Upper lobe of left lung (tissue), 6 donors: ENCODE results near the gene GNPTAB. TPM values are rescaled to one million over a fixed set of nuclear protein-coding genes. Genes with fewer than 3 reads are reported as not detected.

Experiments used
- ATAC-seq, 2 donors: fragments of 200-7000 bp; cut with Tn5 transposase; one replicate each; pipeline ENCODE4 v1.9.1; 2022; ENCODE audit warnings: mild to moderate bottlenecking in 2 of 2, moderate library complexity in 2 of 2; ENCODE audit not compliant: low FRiP score in 2 of 2
- DNase-seq, 2 donors: peaks; one replicate each; pipeline ENCODE4 v3.0.0-alpha.2; 2019 to 2020
- H3K27ac ChIP-seq, 4 donors: fragments of 200-600 bp; sonication (generic); one replicate each; pipeline ENCODE4 v1.5.1; 2016 to 2019
- H3K27me3 ChIP-seq, 4 donors: fragments of 200-600 bp; sonication (generic); one replicate each; pipeline ENCODE4 v1.5.1; 2017 to 2019
- H3K36me3 ChIP-seq, 4 donors: fragments of 200-600 bp; sonication (generic); one replicate each; pipeline ENCODE4 v1.5.1; 2016 to 2019
- H3K4me1 ChIP-seq, 4 donors: fragments of 200-600 bp; sonication (generic); one replicate each; pipeline ENCODE4 v1.5.1; 2018 to 2019
- H3K4me3 ChIP-seq, 4 donors: fragments of 200-600 bp; sonication (generic); one replicate each; pipeline ENCODE4 v1.5.1; 2017 to 2019; ENCODE audit warnings: mild to moderate bottlenecking in 2 of 4, moderate library complexity in 1 of 4
- H3K9me3 ChIP-seq, 4 donors: fragments of 200-600 bp; sonication (generic); one replicate each; pipeline ENCODE4 v1.5.1; 2018 to 2019
- EP300 ChIP-seq, 4 donors: sonication (generic); formaldehyde crosslinking; IDR thresholded peaks; one replicate each; pipeline ENCODE4 v1.5.1; 2017; ENCODE audit warnings: antibody characterized with exemption in 4 of 4, control low read depth in 2 of 4
- POLR2A ChIP-seq, 4 donors: fragments of 450-650 bp; IDR thresholded peaks; one replicate each; pipeline ENCODE4 v1.5.1; 2016 to 2017; ENCODE audit warnings: antibody characterized with exemption in 4 of 4, mild to moderate bottlenecking in 2 of 4
- POLR2AphosphoS5 ChIP-seq, 2 donors: sonication (generic); formaldehyde crosslinking; IDR thresholded peaks; one replicate each; pipeline ENCODE4 v1.5.1; 2017; ENCODE audit warnings: antibody characterized with exemption in 2 of 2
- WGBS, 2 donors: methylation state at CpG; one replicate each; pipeline ENCODE4 v1.1.5; 2017 to 2018; 5-methylcytosine and 5-hydroxymethylcytosine counted together
- total RNA-seq, 6 donors: library from RNA; depleted of rRNA in 4 of 6; stranded (reverse); fragments of >200 nt in 4 of 6; gene quantifications; one replicate each; pipeline versions ENCODE4 v1.1.0 to v1.2.1, GENCODE V29; 2016 to 2021
- TF ChIP-seq, protein P1 (sequence below), 6 experiments: fragments of 450-650 bp in 4 of 6; fragments of 200-600 bp in 2 of 6; sonication (generic) in 2 of 6; IDR thresholded peaks; one replicate each; pipeline ENCODE4 v1.5.1; 2016 to 2019; ENCODE audit warnings: antibody characterized with exemption in 6 of 6
- donor health status: DM: no; HTN: no; CAD: no; lungs with moderate emphysema.
- donor health status: DM: no; HTN: yes; CAD: no; lungs with severe emphysema.

GNPTAB gene
- total RNA-seq, 6 donors from 2014 or later = 45.8 to 73.3 (median 57.5) TPM

DNA sequence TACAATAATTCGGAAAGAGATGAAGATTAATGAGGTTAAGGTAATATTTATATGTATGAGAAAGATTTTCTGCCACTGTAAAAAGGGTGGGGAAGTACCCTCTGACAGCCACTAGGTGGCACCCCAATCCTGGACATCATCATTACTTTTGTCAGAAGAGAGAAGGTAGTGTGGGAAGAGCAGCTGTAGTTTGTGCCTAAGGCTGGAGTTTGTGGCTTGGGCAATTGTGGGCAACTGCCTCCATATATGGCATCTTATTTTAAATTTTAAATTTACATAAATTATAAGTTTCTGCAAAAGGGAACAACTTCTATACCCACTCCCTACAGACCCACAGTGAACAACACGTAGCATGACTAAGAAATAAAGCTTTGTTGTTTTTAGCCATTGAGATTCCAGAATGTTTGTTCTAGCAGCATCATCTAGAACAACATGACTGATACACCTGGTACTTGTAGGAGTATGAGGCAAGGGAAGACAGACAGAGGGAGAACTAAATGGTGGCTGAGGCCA is 57.1 kb downstream of the GNPTAB start:
- Histone ChIP-seq H3K27me3 (no peaks in the 10 kb centered on the region), H3K4me3 (no peak overlapping the region), H3K27ac (no peak overlapping the region), H3K4me1 (peaks cover 8 to 19% (median 10%) of the 10 kb centered on the region in 4 donors), H3K9me3 (no peaks in the 10 kb centered on the region), H3K36me3 (peaks cover 0 to 37% (median 12%) of the 10 kb centered on the region in 4 donors)
- TF ChIP-seq POLR2A (IDR thresholded peaks at IDR 0.05) (no peak), POLR2AphosphoS5 (IDR thresholded peaks at IDR 0.05) (no peak), EP300 (IDR thresholded peaks at IDR 0.05) (no peak)
- TF ChIP-seq, protein P1, sequence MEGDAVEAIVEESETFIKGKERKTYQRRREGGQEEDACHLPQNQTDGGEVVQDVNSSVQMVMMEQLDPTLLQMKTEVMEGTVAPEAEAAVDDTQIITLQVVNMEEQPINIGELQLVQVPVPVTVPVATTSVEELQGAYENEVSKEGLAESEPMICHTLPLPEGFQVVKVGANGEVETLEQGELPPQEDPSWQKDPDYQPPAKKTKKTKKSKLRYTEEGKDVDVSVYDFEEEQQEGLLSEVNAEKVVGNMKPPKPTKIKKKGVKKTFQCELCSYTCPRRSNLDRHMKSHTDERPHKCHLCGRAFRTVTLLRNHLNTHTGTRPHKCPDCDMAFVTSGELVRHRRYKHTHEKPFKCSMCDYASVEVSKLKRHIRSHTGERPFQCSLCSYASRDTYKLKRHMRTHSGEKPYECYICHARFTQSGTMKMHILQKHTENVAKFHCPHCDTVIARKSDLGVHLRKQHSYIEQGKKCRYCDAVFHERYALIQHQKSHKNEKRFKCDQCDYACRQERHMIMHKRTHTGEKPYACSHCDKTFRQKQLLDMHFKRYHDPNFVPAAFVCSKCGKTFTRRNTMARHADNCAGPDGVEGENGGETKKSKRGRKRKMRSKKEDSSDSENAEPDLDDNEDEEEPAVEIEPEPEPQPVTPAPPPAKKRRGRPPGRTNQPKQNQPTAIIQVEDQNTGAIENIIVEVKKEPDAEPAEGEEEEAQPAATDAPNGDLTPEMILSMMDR (IDR thresholded peaks at IDR 0.05) = peak; percentile 88 to 93 (median 91)
- WGBS, 2 donors = 34 to 35% methylated on average over 2 of the region's 2 CpGs
- peak; percentile 92 for ATAC-seq
- peak in 1 of 2 donors; percentile 60 for DNase-seq

DNA sequence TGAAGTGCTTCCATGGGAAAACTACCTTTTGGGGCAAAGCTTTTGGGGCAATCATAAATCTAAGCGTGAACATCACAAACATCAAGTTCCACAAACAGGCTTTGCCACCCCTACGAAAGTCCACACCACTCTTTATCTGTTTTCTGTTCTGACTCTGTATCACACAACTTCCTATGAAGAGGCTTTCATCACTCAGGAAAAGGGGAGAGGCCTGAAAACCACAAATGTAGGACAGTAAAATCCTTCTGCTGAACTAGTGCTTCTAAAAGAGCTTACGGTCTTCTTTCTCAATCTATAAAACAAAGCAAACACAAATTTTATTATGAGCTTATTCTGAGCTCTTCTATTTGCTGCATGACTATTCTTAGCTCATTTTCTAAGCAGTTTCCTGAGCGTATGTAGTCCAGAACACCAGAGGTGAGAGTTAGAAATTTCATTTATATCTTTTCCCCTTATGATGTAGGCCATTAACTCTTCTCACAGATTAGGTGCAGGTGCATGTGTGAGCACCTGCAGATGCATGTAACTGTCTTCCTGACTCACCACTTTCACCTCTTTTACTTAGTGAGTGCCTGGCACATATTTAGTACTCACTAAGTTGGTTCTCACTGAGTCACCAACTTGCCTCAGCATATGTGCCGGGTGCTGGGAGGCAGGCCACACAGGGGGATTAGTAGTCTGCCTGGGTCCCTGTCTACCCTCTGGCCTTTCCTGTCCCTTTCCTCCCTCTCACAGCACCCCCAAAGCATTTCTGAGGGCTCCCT is 58.6 kb downstream of the GNPTAB start:
- WGBS, 2 donors = 67 to 77% methylated on average over 5 of the region's 5 CpGs
- TF ChIP-seq POLR2AphosphoS5 (IDR thresholded peaks at IDR 0.05) (no peak), EP300 (IDR thresholded peaks at IDR 0.05) (no peak), POLR2A (IDR thresholded peaks at IDR 0.05) (no peak)
- TF ChIP-seq, protein P1 (IDR thresholded peaks at IDR 0.05) = no peak

GRCh38 chr12:101769865-101770264 is 60.9 kb downstream of the GNPTAB start:
- ATAC-seq = no peak
- TF ChIP-seq, protein P1 (IDR thresholded peaks at IDR 0.05) = no peak
- Histone ChIP-seq H3K36me3 (peaks cover 0 to 54% (median 18%) of the 10 kb centered on the region in 4 donors), H3K4me3 (no peak overlapping the region), H3K9me3 (no peaks in the 10 kb centered on the region), H3K27me3 (no peaks in the 10 kb centered on the region), H3K4me1 (peaks cover 0 to 4% (median 0%) of the 10 kb centered on the region in 4 donors), H3K27ac (no peak overlapping the region)
- 79 to 88% methylated on average over 5 of the region's 5 CpGs for WGBS, 2 donors
- no peak for DNase-seq

More for the DNA sequence above, 58.6 kb downstream of the GNPTAB start:
- H3K4me1 ChIP-seq = peaks cover 0 to 8% (median 3%) of the 10 kb centered on the region in 4 donors
- no peaks in the 10 kb centered on the region for H3K27me3 ChIP-seq
- no peaks in the 10 kb centered on the region for H3K9me3 ChIP-seq
- H3K4me3 ChIP-seq = no peak overlapping the region
- no peak overlapping the region for H3K27ac ChIP-seq
- peak in 1 of 2 donors; percentile 35 for ATAC-seq
- DNase-seq = no peak
- peaks cover 0 to 46% (median 12%) of the 10 kb centered on the region in 4 donors for H3K36me3 ChIP-seq

DNA sequence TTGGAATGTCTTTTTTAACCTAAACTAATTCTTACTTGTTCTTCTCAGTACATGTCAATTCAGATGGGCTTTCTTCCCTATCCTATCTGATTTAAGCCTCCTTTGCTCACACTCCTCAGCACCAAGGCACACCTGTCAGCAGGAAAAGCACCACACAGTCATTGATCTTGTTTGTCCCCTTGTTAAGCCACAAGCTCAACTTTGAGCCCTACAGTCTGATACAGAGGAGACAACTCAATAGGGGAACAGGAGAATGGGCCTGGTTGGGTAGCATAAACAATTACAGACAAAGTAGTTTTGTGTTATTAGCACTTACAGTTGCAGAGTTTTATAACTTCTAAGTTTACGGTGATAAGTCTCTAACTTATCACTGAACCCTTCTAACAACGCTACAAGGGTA is 62.0 kb downstream of the GNPTAB start:
- no peak overlapping the region for H3K27ac ChIP-seq
- no peak overlapping the region for H3K4me3 ChIP-seq
- ATAC-seq (no peak), DNase-seq (no peak)
- no peaks in the 10 kb centered on the region for H3K27me3 ChIP-seq
- peaks cover 0 to 1% (median 0%) of the 10 kb centered on the region in 4 donors for H3K4me1 ChIP-seq
- TF ChIP-seq POLR2A (IDR thresholded peaks at IDR 0.05) (no peak), POLR2AphosphoS5 (IDR thresholded peaks at IDR 0.05) (no peak), EP300 (IDR thresholded peaks at IDR 0.05) (no peak)
- TF ChIP-seq, protein P1 (IDR thresholded peaks at IDR 0.05) = no peak
- H3K9me3 ChIP-seq = no peaks in the 10 kb centered on the region
- WGBS, 2 donors = 92 to 100% methylated on average over 2 of the region's 2 CpGs
- peaks cover 0 to 54% (median 18%) of the 10 kb centered on the region in 4 donors for H3K36me3 ChIP-seq
